T47D (cell line): Measurements from ENCODE around the gene TSHZ1.

Experiments
- DNase-seq, 2 experiments: peaks; one replicate each; pipeline versions ENCODE4 v3.0.0 to v3.0.0-alpha.2; 2011 to 2012; ENCODE audit warnings: low read depth in 1 of 2, low spot score in 1 of 2
- JUND ChIP-seq: IDR thresholded peaks from 2 replicates; pipeline ENCODE4 v1.6.1; 2012; ENCODE audit warnings: low read depth
- in situ Hi-C: cut with HindIII; loops from 2 replicates; pipeline ENCODE4 v1.10.0; 2016; ENCODE audit warnings: low sequenced_read_pairs, low pct_unique_long_range_greater_than_20kb

The TSHZ1 gene

DNA sequence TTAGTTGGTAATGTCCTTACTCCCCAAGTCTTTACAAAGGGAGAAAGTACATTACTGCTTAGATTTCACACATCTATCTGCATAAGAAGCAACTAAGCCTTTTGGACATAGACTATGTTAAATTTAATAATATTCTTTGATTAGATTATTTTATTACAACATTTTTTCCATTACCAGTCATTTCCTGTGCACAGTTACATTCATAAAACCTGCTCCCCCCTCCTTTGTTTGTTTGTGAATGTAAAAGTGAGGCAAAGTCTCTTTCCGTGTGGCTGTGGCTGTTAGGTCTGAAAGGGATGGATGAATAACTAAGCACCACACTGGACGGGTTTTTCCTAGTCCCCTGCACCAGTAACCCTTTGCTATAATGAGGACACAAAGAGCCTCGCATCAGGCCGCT, 11.3 kb upstream of the TSHZ1 start:
- no peak for TF ChIP-seq JUND
- in situ Hi-C loops, result no loop called here
- DNase-seq, result no peak

DNA sequence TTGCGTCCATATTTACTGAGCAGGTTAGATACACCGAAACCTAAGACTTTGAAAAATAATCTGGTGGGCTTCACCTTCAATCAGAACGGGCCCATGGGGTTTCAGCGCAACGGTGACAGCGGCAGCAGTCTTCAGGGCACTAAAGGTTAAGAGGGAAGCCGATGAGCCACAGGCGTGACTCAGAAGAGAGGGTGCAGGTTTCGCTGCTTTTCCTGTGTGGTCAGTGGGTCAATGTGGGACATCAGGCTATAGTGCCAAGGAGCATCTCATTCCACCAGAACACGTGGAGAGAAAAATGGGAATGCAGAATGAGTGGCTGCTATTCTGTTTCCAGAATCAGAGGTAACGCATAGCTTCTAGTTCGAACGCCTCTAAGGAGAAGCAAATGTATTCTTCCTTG, 10.5 kb upstream of the TSHZ1 start:
- TF ChIP-seq JUND, result no peak
- in situ Hi-C loops, result no loop called here
- no peak for DNase-seq

DNA sequence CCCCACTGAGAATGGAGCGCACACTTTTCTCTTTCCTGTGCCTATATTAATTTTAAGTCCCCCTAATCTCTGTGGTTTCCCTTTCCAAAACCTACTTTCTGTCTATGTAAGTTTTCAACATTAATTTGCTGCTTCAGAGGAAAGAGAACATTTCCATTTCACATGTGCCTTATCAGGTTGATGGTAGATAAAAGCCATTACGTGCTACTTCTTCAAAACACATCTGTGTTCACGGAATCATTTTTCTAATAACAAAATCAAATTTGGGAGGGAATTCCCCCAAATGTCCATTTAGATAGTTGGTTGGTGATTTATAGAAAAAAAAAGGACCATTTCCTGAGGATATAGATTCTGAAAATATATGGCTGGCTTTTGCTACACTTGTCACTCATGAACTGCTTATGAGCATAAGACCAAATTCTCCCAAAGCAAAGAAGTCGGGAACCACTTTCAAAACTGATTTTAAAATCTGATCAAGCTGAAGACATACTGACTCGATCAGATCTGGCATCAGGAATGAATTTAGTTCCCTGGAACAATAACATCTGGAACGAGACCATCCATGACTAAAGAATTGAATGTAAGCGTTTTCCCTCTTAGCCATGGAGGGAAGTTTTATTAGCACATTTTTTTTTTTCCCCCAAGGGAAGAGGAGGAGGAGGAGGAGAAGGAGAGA, 9.9 kb upstream of the TSHZ1 start:
- DNase-seq, result no peak
- in situ Hi-C loops, result no loop called here
- no peak for TF ChIP-seq JUND

DNA sequence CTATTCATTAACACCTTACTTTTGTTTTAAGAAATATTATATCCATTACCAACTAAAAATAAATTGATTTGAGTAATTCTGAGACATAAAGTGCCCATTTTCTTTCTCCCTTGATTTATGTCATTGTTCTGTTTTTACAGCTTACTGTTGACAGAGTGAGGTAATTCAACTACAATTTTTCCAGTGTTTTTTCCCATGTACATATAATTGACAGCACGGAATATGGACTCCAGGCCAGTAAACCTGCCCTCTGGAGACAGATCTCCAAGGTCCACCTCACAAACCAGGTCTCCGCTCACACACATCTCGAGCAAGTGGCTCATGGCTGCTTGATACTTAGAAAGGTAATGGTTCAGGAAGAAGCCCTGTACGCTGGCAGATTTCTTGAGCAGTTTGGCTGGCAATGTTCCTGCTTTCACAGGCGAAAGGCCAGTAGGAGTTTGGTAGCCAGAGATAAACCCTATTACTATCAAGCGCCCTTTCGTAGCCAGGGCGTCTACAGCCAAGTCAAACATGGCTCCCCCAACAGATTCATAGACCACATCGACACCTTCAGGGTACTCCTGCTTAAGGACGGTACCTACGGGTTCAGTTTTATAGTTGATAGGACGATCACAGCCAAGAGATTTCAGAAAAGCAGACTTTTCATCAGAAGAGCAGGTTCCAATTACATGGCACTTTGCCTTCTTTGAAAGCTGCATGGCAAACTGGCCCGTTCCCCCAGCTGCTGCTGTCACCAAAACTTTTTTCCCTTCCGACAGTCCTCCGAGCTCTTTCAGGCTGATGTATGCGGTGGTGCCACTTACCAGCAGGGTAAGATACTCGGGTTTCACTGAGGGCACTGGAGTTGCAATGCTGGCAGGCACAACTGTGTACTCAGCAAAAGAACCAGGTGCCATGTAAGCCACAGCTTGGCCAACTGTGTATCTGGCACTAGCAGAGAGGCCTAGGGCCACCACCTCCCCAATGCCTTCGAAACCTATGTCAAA, 9.0 kb upstream of the TSHZ1 start:
- TF ChIP-seq JUND, result no peak
- DNase-seq, result no peak
- in situ Hi-C loops, result no loop called here

DNA sequence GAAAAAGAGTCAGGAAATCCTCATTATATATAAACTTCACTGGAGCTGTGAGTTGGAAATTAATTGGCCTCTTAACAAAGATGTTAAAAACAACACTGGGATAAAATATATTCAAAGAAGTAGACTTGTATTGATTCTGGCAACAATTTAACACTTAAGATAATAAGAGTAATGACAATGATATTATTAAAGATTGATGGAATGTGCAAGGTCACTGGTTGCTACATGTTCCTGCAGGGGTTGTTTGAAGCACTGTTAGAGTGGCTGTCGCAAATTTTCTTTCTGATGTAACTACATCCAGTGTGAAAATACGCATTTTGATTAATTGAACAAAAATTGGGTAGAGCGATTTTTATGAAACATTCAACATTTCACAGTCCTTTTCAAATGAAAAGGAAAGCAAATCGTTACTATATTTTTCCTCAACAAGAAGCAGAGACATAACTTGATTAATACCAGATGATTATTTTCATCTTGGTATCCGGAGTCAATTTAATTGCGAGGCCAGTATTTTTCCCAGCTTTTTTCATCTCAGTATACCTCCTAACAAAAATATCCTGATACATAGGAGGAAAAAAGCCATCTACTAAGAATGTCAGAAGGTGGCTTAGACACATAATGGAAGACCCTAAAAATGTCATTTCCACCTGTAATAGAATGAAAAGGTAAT, 7.8 kb upstream of the TSHZ1 start:
- no peak for TF ChIP-seq JUND
- DNase-seq, result no peak
- in situ Hi-C loops, result no loop called here

DNA sequence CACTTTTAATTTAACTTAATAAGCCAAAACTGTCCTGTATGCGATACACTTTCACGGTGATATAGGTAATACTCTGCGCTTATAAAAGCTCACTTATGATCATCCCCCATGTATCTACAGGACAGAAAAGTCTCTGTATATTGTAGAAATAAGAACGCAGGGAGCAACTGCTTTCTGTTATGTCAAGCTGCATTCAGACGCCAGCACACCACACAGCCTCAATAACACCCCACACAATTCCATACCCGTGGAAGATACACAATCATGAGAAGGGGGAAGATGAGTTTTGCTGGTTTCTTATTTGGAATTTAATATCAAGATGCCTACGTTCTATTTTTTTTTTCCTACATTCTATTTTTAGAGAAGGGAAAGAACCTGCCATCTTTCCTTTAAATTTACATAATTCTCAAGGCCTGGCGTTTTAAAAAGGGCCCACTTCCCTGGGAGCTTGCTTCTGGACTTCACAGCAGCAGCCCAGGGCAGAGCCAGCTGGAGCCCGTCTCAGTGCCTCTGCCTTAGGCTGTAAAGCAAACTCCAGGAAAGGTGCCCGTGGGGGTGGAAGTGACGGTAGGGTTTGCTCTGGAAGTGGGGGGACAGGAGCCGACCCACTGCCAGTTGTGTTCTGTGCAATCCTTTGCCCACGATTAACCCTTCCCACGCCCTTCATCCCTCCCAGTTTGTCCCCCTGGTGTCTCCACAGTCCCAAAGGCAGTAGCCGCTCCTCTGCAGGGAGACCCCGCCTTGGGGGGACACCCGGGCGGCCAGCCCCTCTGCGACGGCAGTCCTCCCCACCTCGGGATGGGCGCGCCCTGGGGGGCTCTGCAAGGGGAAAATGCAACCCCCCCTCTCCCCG, 7.0 kb upstream of the TSHZ1 start:
- in situ Hi-C loops, result no loop called here
- DNase-seq, result no peak
- no peak for TF ChIP-seq JUND

DNA sequence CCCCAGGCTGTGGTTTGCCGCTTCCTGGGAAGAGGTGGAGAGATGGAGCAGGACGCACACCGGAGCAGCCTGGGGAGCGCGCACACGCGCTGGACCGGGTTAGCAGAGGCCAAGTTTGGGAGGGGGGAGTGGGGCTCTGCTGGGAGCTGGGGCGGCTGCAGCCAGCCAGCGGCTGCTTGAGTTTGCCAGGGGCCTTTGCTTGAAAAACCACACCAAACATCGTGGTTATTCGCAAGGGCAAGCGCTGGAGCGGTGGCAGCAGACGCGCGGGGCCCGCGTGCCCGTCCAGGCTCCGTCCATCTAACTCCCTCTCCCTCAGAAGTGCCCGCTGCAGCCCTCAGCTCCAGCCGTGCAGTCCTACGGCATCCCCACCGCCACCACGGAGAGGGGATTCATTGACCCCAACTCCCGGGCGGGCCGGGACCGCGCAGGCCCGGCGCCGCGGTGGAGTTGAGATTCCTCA, 6.3 kb upstream of the TSHZ1 start:
- in situ Hi-C loops, result no loop called here
- DNase-seq, result no peak
- TF ChIP-seq JUND, result no peak

DNA sequence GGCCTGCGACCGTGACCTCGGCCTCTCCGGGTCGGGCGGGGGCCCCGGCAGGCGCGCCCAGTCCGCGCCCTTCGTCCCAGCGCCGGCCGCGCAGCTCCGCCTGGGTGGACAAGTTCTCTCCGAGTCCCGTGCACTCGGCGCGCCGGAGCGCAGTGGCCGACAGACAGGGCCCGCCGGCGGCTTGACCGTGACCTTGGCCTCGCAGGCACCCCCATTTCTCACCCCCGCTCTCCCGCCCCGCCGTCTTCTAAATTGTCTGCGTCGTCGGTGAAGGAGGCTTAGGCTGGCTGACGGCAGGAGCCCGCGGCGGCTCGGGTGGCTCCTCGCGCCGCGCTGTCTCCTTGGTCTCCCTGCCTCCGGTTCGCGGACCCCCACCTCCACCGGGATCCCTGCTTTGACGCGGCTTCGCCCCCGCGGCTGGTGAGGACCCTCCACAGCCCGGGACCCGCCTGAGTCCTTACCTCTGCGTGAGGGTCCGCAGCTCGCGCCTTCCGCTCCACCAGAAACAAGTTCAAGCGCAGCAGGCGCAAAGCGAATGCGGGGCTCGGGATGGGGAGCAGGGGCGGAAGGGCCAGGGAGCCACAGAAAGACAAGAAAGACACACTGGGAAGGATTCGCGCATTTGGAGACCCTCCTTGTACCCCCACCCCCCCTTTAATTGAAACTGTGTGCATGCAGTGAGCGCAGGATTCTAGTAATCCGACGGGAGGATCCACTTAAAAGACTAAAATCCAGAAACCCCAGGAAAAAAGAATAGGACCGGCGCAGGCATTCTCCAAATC, 5.7 kb upstream of the TSHZ1 start:
- in situ Hi-C loops, result no loop called here
- no peak for TF ChIP-seq JUND

DNA sequence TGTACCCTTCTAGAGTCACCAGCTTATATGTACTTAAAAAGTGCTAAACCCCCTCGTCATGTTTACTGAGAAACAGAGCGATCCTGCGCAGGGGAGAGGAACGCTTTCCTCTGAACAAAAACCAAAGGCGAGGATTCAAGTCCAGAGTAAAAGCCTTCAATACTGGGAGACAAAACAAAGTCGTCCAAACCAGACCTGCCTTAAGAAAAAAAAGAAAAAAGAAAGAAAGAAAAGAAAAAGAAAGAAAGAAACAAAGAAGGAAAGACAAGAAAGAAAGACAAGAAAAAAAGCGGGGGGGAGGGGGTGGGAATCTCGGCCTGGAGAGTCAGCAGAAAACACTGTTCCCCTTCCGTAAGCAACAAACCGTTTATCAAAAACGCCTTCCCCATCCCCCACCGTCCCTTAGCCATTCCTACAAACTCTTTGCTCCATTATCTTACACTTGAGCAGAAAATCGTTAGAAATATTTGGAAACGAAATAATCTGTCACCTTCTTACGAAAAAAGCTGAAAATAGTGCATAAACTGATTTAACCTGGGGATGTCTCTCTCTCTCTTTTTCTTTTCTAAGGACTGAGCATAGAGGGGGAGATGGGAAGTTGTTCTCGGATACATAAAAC, 5.0 kb upstream of the TSHZ1 start:
- in situ Hi-C loops, result no loop called here
- no peak for DNase-seq
- no peak for TF ChIP-seq JUND

More for the DNA sequence above, 5.7 kb upstream of the TSHZ1 start:
- no peak for DNase-seq

DNA sequence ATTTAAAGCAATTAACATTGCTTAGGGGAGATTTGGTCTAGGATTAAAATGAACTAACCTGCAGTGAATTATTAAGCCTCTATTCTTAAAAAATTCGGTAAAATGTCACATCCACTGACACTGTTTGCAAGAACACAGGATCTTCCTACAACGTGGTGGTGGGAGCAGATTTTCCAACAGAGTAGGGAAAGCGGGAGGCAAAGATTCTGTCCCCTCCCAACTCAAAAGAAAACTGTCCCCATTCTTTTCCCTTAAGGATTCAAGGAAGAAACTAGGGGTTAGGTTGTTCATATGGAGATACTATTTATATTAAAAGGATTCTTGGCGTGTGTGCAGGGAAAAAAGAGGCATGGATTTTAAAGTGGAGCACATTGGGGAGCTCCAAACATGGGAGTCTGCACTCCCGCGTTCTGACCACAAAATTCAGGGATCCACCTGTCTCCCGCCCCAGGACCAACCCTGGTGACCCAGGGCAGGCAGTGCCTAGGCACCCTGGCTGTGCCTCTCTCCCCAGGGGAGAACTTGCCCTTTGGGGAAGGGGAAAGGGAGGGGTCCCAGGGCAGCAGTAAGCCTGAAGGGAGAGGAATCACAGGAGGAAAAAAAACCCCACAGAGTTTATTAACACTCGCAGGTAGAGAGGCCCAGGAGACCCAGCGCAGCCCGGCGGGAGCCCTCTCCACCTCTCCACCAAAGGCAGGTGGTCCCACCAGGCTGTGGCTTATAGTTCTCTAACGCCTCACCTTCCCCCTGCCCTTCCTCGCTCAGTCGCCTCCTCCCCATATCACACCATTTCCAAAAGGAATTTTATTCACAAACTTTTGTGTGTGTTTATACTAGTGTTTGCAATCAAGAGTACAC, 3.9 kb upstream of the TSHZ1 start:
- no peak for TF ChIP-seq JUND
- in situ Hi-C loops, result no loop called here
- DNase-seq, result no peak
